SU-DHL-6 (cell line): ENCODE measurements around the gene TRIM33.

Experiments
- CTCF ChIP-seq: fragments of 200-600 bp; sonication (generic); IDR thresholded peaks from one replicate; pipeline ENCODE4 v1.5.1; 2017; ENCODE audit warnings: antibody characterized with exemption, mild to moderate bottlenecking, low read length, moderate library complexity; ENCODE audit not compliant: insufficient read depth, poor library complexity, severe bottlenecking
- EZH2phosphoT487 ChIP-seq: fragments of 200-600 bp; sonication (generic), shearing (Covaris generic); conservative IDR thresholded peaks from 2 replicates; pipeline ENCODE4 v1.6.1; 2018; ENCODE audit warnings: mild to moderate bottlenecking, antibody characterized with exemption, low read length, moderate library complexity, mixed read lengths

DNA sequence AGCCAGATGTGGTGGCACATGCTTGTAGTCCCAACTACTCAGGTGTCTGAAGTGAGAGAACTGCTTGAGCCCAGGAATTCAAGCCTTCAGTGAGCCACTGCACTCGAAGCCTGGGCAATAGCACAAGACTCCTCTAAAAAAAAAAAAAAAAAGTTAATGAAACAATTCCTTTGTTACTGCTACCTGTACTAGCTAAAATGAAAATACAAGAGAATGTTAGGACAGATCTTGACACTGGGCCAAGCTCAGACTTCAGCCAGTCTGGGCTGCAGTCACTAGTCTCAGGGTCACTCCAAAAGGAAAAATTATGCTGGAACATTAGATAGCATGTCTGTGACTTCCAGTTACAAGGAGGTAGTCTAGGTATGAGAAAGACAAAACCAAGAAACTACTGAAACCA lies 56.5 kb downstream of the TRIM33 start:
- TF ChIP-seq CTCF (no peak), EZH2phosphoT487 (no peak)
